Right atrium auricular region (tissue), 2 donors: ENCODE measurements around the gene NTF4. TPM values are rescaled to one million over a fixed set of nuclear protein-coding genes. Genes with fewer than 3 reads are reported as not detected.
"Not testable (repeated sequence)": the region's sequence is repeated elsewhere in the genome, so short reads cannot be mapped to it uniquely, and the experiment has no call there.

Source experiments
- DNase-seq: peaks from one replicate; pipeline ENCODE4 v3.0.0-alpha.2; 2019; ENCODE audit warnings: low spot score
- H3K27ac ChIP-seq, 2 donors: fragments of 200-600 bp; sonication (generic); 1 replicate in 1 of 2; 2 replicates in 1 of 2; pipeline ENCODE4 v1.5.1; 2016 to 2019
- H3K27me3 ChIP-seq, 2 donors: fragments of 200-600 bp; sonication (generic); one replicate each; pipeline versions ENCODE4 v1.5.1 to v1.6.0; 2017 to 2019
- H3K36me3 ChIP-seq: fragments of 200-600 bp; sonication (generic); one replicate; pipeline ENCODE4 v1.5.1; 2016
- H3K4me1 ChIP-seq, 2 donors: fragments of 200-600 bp; sonication (generic); one replicate each; pipeline versions ENCODE4 v1.5.1 to v1.6.0; 2017 to 2019
- H3K4me3 ChIP-seq, 2 donors: fragments of 200-600 bp; sonication (generic); 1 replicate in 1 of 2; 2 replicates in 1 of 2; pipeline ENCODE4 v1.5.1; 2017 to 2019; ENCODE audit warnings: mild to moderate bottlenecking in 1 of 2, moderate library complexity in 1 of 2
- H3K9me3 ChIP-seq, 2 donors: fragments of 200-600 bp; sonication (generic); one replicate each; pipeline ENCODE4 v1.5.1; 2019
- CTCF ChIP-seq, 2 donors: fragments of 200-600 bp; sonication (generic); IDR thresholded peaks; one replicate each; pipeline ENCODE4 v1.5.1; 2019; ENCODE audit warnings: antibody characterized with exemption in 2 of 2
- total RNA-seq, 2 donors: library from RNA; depleted of rRNA; stranded (reverse); fragments of >200 nt; gene quantifications; one replicate each; pipeline ENCODE4 v1.1.0, GENCODE V29; 2016

Gene NTF4
- total RNA-seq, 2 donors from 2014 or later, result not detected

GRCh38 chr19:49057636-49058234 lies 6.9 kb downstream of the NTF4 start, which contains the start of gene CGB7:
Gene CGB7 (minus strand): TSS chr19:49057749. CDS start chr19:49055375, 2,374 bp downstream.
- H3K4me3 ChIP-seq, result peak within 1 kb of the TSS; percentile 38 to 51
- no peaks in the 10 kb centered on the region for H3K36me3 ChIP-seq
- peak within 1 kb of the TSS in 1 of 2 donors; percentile 35 for H3K27ac ChIP-seq

GRCh38 chr19:49056902-49057596 lies 7.6 kb downstream of the NTF4 start:
- not testable (repeated sequence) for H3K36me3 ChIP-seq, DNase-seq, H3K9me3 ChIP-seq, H3K27me3 ChIP-seq
- peak overlapping the region; percentile 38 to 51 for H3K4me3 ChIP-seq
- H3K4me1 ChIP-seq, result peaks cover 0 to 19% of the 10 kb centered on the region in 2 donors
- peak overlapping the region in 1 of 2 donors; percentile 35 for H3K27ac ChIP-seq

More at GRCh38 chr19:49057636-49058234, 6.9 kb downstream of the NTF4 start, which contains the start of gene CGB7:
- peak; percentile 63 for DNase-seq
- no peaks in the 10 kb centered on the region for H3K9me3 ChIP-seq
- peaks cover 0 to 19% of the 10 kb centered on the region in 2 donors for H3K4me1 ChIP-seq
- no peaks in the 10 kb centered on the region for H3K27me3 ChIP-seq
- no peak for TF ChIP-seq CTCF (IDR thresholded peaks at IDR 0.05)

GRCh38 chr19:49056101-49056901 lies 8.3 kb downstream of the NTF4 start:
- TF ChIP-seq CTCF (IDR thresholded peaks at IDR 0.05), result peak; percentile 26 to 68
- no peaks in the 10 kb centered on the region for H3K36me3 ChIP-seq
- H3K9me3 ChIP-seq, result no peaks in the 10 kb centered on the region
- H3K27ac ChIP-seq, result peak overlapping the region in 1 of 2 donors; percentile 35
- no peak for DNase-seq
- peaks cover 0 to 19% of the 10 kb centered on the region in 2 donors for H3K4me1 ChIP-seq
- no peaks in the 10 kb centered on the region for H3K27me3 ChIP-seq
- peak overlapping the region; percentile 38 to 51 for H3K4me3 ChIP-seq

- not testable (repeated sequence) for H3K9me3 ChIP-seq, H3K27me3 ChIP-seq, H3K27ac ChIP-seq, H3K4me3 ChIP-seq, DNase-seq, H3K4me1 ChIP-seq, H3K36me3 ChIP-seq
These were observed 14.1 kb downstream of the NTF4 start for GRCh38 chr19:49050376-49051033.

GRCh38 chr19:49049834-49050233 lies 14.8 kb downstream of the NTF4 start:
- not testable (repeated sequence) for H3K36me3 ChIP-seq, DNase-seq

GRCh38 chr19:49049011-49049410 lies 15.6 kb downstream of the NTF4 start, which contains the start of gene CGB8:
Gene CGB8 (minus strand): TSS chr19:49049111. CDS start chr19:49048739, 372 bp downstream.
- H3K27ac ChIP-seq, H3K4me3 ChIP-seq, DNase-seq, H3K36me3 ChIP-seq, H3K9me3 ChIP-seq, H3K4me1 ChIP-seq, H3K27me3 ChIP-seq: not testable (repeated sequence)

More at GRCh38 chr19:49049834-49050233, 14.8 kb downstream of the NTF4 start:
- H3K9me3 ChIP-seq, H3K4me1 ChIP-seq, H3K4me3 ChIP-seq, H3K27me3 ChIP-seq, H3K27ac ChIP-seq: not testable (repeated sequence)

- not testable (repeated sequence) for DNase-seq, H3K9me3 ChIP-seq, H3K4me3 ChIP-seq, H3K27me3 ChIP-seq, H3K27ac ChIP-seq, H3K36me3 ChIP-seq, H3K4me1 ChIP-seq
These were observed 21.1 kb downstream of the NTF4 start, which contains the start of gene CGB5 for GRCh38 chr19:49043548-49043947. Gene CGB5 (plus strand): TSS chr19:49043848. CDS start chr19:49044210, 362 bp downstream.

- H3K4me3 ChIP-seq, H3K9me3 ChIP-seq, DNase-seq, H3K27ac ChIP-seq, H3K4me1 ChIP-seq, H3K36me3 ChIP-seq, H3K27me3 ChIP-seq: not testable (repeated sequence)
These were observed 22.0 kb downstream of the NTF4 start for GRCh38 chr19:49042666-49043065.
